Measurements from ENCODE around the gene NOTO.
A peak's percentile ranks its signal among the peaks of the same experiment; 100 is the strongest.

Gene NOTO

DNA sequence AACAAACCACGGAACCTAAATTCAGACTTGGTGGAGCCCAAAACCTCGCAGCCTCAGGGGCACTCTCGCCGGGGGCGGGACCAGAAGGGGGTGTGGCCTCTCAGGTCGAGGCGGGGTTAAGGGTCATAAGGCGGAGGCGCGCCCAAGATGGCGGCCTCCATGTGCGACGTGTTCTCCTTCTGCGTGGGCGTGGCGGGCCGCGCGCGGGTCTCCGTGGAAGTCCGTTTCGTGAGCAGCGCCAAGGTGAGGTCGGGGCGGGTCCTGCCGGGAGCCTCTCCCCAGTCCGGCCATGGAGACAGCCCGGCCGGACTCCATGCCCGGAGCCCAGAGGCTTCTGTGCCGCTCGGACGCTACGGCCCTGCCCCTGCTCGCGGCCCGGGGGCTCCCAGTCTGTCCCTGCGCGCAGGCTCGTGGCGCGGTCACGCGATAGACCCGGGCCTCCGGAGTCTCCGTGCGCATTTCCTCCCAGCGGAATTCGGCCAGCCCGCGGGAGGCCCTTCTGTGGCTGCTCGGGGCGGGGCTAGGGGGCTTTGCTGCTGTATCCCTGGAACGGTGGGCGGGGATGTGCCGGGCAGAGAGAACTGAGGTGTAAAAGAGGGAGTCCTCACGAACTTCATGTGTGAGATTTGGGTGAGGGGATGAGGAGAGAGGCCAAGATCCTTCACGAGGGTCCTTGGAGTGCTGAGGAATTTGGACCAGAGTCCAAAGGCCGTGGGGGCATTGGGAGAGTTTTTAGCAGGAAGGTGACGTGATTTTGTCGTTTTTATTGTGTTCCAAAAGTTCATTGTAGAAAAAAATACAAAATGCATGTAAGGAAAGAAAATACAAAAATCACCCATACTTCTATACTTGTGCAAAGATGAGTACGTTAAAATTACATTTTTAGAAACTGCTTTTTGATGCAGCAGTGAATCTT lies 12.0 kb downstream of the NOTO start, which contains the start of gene SMYD5:
Gene SMYD5, plus strand, starts transcription at position 126 of the 916 bp plus-strand sequence. Its CDS starts 22 bp downstream, at position 148.
- DNase-seq (ENCODE audit: low spot score) = peak; percentile 94
- TF ChIP-seq, protein P1, sequence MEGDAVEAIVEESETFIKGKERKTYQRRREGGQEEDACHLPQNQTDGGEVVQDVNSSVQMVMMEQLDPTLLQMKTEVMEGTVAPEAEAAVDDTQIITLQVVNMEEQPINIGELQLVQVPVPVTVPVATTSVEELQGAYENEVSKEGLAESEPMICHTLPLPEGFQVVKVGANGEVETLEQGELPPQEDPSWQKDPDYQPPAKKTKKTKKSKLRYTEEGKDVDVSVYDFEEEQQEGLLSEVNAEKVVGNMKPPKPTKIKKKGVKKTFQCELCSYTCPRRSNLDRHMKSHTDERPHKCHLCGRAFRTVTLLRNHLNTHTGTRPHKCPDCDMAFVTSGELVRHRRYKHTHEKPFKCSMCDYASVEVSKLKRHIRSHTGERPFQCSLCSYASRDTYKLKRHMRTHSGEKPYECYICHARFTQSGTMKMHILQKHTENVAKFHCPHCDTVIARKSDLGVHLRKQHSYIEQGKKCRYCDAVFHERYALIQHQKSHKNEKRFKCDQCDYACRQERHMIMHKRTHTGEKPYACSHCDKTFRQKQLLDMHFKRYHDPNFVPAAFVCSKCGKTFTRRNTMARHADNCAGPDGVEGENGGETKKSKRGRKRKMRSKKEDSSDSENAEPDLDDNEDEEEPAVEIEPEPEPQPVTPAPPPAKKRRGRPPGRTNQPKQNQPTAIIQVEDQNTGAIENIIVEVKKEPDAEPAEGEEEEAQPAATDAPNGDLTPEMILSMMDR (IDR thresholded peaks at IDR 0.05; ENCODE audit: extremely low read depth, insufficient read depth, missing control alignments) = no peak
- in situ Hi-C loops (cut with MboI; ENCODE audit: low pct_unique_long_range_greater_than_20kb, low sequenced_read_pairs, unreplicated experiment) = no loop called here

DNA sequence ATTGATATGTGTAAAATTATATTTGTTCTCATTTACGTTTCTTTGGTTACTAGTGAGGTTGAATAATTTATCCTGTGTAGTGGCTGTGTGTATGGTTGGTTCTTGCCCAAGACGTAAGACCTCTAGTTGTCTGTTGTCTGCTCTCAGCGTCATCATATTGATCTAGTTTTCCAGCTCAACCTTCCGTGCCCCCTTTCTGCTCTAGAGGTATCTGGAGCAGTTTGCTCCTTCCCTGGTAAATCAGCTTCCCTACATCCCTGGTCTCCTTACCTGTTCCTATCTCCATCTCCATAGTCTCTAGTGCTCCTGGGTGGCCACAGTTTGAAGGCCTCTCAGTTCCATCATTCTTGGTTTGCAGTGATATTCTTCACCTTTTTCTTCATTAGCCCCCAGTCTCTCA lies 12.9 kb downstream of the NOTO start:
- TF ChIP-seq, protein P1 (IDR thresholded peaks at IDR 0.05; ENCODE audit: extremely low read depth, insufficient read depth, missing control alignments) = no peak
- no peak for DNase-seq (ENCODE audit: low spot score)
- in situ Hi-C loops (cut with MboI; ENCODE audit: low pct_unique_long_range_greater_than_20kb, low sequenced_read_pairs, unreplicated experiment) = no loop called here

DNA sequence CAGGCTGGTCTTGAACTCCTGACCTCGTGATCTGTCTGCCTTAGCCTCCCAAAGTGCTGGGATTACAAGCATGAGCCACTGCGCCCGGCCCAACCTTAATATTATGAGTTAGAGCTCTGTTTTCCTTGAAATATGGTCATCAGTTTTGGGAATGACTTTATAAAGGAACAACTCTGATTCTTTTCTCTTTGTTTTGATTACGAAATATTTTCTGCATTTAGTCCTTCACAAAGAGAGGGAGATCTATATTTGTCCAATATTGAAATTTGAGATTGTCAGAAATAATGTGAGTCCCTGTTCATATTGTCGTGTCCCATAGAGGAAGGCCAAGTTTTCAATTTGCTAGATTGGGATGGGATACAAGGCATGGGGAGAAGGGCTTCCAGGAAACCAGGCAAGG lies 14.8 kb downstream of the NOTO start:
- in situ Hi-C loops (cut with MboI; ENCODE audit: low pct_unique_long_range_greater_than_20kb, low sequenced_read_pairs, unreplicated experiment) = no loop called here
- no peak for DNase-seq (ENCODE audit: low spot score)
- TF ChIP-seq, protein P1 (IDR thresholded peaks at IDR 0.05; ENCODE audit: extremely low read depth, insufficient read depth, missing control alignments) = no peak

DNA sequence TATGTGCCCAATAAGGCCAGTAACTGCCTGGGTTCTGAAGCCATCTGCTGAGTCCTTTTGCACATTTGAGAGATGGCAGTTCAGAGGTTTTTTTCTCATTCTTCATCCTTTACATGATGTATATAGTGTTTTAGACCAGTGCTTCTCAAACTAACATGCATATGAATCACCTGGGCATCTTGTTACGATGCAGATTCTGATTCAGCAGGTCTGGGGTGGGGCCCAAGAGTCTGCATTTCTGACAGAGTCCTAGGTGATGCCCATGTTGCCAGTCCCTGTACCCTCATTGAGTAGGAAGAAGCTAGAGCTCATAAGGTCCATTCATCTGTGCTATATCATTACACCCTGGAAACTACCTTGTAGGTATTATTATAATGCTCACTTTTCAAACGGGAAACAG lies 15.5 kb downstream of the NOTO start:
- TF ChIP-seq, protein P1 (IDR thresholded peaks at IDR 0.05; ENCODE audit: extremely low read depth, insufficient read depth, missing control alignments) = no peak
- no peak for DNase-seq (ENCODE audit: low spot score)
- in situ Hi-C loops (cut with MboI; ENCODE audit: low pct_unique_long_range_greater_than_20kb, low sequenced_read_pairs, unreplicated experiment) = no loop called here

DNA sequence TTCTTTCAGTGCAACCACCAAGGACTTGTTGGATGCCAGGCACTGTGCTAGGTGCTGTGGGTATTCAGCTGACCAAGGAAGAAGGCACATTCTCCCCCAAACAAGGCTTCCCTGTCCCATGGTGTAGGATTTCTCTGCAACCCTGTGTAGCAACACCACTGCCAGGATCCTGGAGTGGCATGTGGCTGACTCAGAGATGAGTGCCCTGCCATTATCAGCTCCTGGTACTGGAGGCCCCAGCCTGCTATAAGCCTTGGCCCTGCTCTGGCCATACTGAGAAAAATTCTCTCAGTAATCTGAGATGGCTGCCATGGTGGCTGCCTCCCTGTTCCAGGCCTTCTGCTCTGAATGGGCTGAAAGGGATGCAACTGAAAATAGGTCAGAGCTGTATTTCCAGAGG lies 15.9 kb downstream of the NOTO start:
- DNase-seq (ENCODE audit: low spot score) = no peak
- TF ChIP-seq, protein P1 (IDR thresholded peaks at IDR 0.05; ENCODE audit: extremely low read depth, insufficient read depth, missing control alignments) = no peak
- in situ Hi-C loops (cut with MboI; ENCODE audit: low pct_unique_long_range_greater_than_20kb, low sequenced_read_pairs, unreplicated experiment) = no loop called here

- DNase-seq (ENCODE audit: low spot score) = no peak
- in situ Hi-C loops (cut with MboI; ENCODE audit: low pct_unique_long_range_greater_than_20kb, low sequenced_read_pairs, unreplicated experiment) = no loop called here
- TF ChIP-seq, protein P1 (IDR thresholded peaks at IDR 0.05; ENCODE audit: extremely low read depth, insufficient read depth, missing control alignments) = no peak
Measured at GRCh38 chr2:73223821-73224220, 21.4 kb downstream of the NOTO start.

Data from GM13977 (cell line).